HG03457 (cell line): ENCODE measurements around the gene KRT83.
"Not testable (repeated sequence)": the region's sequence is repeated elsewhere in the genome, so short reads cannot be mapped to it uniquely, and the experiment has no call there.

Experiments
- ATAC-seq: cut with Tn5 transposase; IDR thresholded peaks from one replicate; pipeline ENCODE4 v1.9.1; 2021; ENCODE audit warnings: moderate number of reproducible peaks; ENCODE audit not compliant: unreplicated experiment

The KRT83 gene

DNA sequence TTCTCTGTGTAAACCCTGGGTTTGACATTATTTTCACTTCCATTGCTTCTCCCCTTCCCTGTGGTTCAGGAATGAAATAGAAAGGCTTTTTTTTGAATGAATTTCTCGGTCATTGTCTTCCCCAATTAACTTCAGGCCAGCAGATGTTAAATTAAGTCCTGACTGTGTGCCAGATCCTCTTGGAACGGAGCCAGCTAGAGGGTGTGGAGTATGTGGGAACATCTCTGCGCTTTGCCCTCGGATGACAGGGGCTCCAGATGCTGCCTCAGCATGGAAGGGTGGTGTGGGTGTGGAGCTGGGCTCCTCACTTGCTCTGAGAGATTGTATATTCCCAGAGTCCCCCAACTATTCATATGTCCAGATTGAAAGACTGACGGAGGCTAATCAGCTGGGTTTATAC, 33.0 kb upstream of the KRT83 start:
- no peak for ATAC-seq

DNA sequence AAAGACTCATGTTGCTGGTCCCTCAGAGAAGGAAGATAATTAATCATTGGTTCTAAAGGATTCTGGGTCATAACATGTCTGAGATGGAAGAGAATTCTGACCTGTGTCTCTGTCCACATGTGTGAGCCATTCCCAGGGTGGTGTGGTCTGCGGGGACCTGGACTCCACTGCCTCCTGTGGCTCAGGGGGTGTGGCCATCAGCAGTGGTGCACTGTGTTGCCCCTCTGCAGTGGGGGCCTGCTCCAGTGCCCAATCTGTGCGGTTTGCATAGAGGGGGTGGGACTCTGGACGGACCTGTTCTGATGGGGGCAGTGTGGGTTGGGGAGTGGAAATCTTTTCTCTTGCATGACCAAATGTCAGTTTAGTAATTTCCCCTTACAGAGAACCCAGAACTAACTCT, 32.6 kb upstream of the KRT83 start:
- ATAC-seq: no peak

DNA sequence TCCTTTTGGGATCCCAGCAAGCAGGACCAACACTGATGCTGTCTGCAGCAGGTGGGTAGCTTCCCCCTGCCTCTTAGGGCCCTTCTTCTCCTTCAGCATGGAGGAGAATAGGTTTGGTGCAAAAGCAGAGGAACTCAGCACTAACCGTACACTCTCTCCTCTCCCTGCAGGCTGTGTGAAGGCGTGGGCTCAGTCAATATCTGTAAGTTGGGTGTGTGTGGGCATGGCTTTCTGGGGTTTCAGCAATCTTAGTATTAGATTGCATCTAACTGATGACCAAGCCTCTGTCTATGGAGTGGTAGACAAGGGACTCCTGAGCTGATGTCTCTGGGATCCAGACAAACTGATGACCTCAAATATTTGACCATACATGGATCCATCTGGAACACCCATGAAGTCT, 31.8 kb upstream of the KRT83 start:
- ATAC-seq: no peak

DNA sequence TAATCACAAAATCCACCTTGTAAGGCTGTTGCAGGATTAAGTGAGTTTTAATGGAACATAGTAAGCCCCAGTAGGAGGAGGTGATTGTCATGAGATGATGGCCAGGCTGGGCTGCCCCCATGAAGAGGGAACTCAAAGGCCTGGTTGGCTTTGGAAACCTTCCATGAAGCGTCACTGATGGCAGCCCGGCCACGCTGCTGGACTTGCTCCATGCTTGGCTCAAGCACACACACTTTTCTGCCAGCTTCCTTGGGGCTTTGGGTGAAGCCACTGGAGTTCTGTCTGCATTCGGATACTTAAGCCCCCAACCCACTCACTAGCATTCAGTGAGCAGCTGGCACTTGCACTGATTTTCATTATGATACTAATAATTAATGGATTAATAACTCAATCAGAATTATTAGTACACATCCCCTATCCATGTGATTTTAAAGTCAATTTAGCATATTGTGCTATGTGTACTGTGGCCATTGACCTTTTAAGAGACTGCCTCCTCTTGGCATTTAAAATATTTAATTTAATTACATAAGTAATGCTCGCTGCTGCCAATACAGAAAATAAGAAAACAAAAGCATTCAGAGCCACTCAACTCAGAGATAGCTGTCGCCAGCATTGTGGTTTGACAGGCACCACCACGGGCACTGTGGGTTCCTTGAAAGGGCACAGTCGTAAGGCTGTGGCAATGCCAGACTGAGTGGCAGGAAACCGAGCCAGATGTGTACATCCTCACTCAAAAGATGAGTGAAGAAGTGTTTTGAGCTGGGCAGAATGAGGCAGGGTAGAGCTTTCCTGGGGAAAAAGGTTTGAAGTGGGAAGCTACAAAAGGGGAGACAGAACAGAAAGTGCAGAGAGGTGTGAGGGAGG, 30.2 kb upstream of the KRT83 start:
- no peak for ATAC-seq

DNA sequence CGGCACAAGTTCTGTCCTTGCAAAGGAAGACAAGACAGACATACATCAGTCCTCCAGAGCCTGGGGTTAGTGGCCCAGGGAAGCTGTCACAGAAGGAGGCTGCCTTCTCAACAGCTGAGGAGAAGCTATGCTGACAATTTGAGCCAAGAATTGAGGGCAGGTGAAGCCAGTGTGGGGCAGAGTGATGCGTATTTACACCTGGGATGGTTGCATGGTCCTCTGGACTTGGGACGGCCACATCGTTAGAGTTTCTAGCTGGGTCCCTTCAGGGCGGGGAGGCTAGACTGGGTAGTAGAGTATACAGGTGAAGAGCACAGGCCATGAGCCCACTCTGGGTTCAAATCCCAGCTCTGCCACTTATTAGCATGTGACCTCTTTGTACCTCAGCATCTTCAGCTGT, 29.6 kb upstream of the KRT83 start:
- no peak for ATAC-seq

DNA sequence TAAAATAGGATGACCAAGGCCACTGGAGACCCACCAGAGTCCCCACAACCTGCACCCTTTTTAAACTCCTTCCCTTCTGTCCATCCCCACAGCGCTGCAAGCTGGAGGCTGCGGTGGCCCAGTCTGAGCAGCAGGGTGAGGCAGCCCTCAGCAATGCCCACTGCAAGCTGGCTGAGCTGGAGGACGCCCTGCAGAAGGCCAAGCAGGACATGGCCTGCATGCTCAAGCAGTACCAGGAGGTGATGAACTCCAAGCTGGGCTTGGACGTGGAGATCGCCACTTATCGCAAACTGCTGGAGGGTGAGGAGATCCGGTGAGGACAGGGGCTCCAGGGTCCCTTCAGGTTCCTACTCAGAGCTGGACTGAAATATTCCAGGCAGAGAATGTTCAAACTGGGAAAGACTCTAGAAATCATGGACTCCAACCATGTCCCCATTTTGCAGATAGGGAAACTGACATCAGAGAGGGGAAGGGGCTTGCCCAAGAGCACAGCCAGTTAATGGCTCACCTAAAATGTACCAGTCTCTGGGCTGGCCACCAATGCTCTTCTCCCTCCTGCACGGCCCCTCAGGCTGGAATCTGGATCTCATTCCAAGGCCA, 28.9 kb upstream of the KRT83 start:
- no peak for ATAC-seq

DNA sequence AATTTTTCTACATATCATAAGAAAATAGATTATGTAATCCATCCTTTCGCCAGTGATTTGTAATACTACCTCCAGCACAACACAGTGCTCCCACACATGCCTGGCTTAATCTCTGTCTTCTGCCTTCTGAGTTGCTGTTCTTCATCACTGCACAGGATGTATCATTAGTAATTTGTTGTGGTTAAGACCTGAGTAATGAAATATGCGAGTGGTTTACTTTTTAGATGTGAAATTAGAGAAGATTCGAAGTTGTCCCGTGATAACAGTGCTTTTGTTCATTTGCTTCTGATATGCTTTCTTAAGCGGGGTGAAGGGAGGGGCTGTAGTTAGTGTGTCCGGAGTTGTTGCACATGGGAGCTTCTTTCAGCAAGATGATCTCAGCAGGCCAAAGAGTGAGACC, 28.0 kb upstream of the KRT83 start:
- ATAC-seq: no peak

DNA sequence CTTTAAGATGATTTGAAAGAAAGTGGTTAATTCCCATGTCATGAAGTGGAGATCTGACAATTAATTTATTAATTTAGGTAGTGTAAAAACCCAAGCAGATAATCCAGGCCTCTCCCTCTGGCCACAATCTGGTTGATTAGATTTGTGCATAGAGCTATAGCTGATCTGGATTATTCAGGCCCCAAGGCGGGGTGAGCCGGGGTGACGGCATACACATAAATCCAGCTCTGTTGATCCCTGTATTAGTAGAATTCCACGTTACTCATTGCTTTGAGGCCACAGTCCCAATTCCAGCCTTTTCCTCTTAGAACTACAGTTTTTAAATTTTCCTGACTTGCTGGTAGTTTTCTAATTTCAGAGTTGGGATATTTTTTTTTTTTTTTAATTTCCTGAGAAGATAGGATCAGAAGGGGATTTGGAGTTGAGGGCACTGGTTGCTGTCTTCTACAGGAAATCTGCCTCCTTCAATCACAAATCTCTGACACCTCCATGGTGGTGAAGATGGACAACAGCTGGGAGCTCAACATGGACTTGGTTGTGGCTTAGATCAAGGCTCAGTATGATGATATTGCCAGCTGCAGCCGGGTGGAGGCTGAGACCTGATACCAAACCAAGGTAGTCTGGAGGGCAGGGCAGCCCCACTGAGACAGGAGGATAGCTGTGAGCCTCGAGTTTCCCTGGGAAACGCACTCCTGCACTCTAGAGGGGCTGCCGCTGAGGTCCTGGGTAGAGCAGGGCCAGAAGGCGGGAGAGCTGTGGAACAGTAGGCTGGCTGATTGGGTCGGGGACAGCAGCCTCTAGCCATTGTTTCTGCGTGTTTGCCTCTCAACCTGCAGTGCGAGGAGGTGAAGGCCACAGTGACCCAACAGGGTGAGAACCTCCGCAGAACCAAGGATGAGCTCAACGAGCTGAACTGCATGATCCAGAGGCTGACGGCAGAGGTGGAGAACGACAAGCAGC, 26.6 kb upstream of the KRT83 start:
- no peak for ATAC-seq

DNA sequence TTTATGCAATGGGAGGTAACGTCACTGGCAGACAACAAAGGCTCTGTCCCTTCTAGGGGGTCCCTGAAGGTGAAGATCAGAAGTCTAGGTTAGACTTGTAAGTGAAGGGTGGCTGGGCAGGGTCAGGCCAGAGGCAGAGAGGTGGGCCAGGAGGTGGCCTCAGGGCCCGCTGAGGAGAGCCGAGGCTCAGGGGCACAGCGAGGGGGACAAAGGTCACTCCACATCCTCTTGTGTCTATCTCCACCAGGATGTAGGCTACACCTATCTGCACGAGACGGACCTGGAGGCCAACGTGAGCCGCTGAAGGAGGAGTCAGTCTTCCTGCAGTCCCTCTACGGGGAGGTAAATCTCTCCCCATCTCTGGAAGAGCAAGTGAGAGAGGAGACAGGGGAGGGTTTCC, 25.8 kb upstream of the KRT83 start:
- ATAC-seq: no peak

DNA sequence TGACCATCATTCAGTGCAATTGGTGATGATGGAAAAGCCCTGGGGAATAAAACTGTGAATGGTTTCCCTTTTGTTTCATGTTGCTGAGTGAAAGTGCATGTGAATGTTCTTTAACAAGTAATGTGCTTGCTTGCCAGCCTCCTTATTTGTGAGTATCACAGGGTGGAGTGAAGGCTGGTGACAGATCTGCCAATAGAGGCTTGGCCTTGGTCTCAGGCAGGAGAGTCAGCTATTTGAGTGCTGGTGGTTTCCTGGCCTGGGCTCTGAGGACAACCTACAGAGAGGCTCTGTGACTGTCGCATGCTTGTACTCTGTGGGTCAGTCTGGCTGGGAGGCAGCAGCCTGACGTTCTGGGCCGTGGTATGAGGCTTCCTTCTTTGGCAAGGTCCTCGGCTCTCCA, 25.4 kb upstream of the KRT83 start:
- ATAC-seq: no peak

DNA sequence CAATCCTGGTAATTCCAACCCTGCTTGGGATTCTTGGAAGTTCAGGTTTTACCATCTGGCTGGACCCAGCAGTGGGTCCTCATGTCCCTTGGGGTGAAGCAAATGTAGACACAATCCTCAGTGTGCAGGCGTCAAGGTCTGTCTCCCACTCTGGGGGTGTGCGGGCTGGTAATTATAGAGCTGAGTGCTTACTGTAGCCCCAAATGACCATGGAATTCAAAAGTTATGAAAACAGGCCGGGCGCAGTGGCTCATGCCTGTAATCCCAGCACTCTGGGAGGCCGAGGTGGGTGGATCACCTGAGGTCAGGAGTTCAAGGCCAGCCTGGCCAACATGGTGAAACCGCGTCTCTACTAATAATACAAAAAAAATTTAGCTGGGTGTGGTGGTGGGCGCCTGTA, 23.8 kb upstream of the KRT83 start:
- not testable (repeated sequence) for ATAC-seq

DNA sequence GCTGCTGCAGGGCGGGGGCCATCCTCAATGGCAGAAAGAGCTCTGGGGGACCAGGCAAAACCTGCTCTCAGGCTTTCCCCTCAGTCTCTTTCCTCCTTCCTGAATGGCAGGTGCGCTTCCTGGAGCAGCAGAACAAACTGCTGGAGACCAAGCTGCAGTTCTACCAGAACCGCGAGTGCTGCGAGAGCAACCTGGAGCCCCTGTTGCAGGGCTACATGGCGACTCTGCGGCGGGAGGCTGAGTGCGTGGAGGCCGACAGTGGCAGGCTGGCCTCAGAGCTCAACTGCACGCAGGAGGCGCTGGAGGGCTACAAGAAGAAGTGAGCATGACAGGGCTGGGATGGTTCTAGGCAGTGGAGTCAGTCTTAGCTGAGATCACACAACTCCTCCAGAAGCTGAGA, 22.9 kb upstream of the KRT83 start:
- no peak for ATAC-seq

DNA sequence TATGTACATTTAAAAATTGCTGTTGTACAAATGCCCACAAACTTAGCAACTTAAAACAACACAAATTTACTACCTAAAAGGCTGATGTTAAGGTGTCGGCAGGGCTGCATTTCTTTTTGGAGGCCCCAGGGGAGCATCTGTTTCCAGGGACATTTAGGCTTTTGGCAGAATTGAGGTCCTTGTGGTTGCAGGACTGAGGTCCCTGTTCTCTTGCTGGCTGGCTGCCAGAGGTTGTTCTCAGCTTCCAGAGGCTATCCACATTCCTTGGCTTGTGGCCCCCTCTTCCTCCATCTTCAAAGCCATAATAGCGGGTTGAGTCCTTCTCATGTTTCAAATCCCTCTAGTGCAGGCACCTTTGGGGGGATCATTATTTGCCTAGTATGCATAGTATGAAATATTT, 22.4 kb upstream of the KRT83 start:
- ATAC-seq: no peak

DNA sequence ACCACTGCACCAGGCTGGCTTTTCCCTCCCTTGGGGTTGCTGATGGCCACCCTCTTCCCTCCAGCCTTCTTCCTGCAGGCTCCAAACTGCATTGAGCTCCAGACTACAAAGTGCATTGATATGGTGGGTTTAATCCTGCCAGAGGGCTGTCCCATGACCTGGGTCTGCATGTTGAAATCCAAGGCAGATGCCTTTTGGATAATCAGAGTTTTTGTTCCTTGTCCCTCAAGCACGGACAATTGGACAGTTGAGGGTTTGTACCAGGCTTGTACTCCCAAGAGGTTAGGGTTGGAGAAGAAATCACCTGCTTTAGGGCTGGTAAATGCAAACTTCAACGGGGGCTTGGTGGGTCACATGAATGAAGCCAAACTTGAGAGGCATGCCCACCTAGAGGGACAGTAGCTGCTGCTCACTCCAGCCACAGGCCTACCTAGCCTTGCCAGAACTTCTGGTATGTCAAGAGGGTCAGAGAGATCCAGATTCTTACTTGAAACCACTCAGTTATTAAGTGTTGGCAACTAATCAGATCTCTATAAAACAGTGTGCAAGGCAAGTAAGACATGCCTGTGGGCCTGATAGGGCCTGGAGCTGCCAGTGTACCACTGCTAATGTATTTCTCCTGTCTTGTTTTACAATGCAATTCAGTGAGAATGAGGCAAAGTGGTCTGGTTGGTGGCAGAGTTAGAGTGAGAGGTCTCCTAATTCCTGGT, 21.7 kb upstream of the KRT83 start:
- no peak for ATAC-seq

DNA sequence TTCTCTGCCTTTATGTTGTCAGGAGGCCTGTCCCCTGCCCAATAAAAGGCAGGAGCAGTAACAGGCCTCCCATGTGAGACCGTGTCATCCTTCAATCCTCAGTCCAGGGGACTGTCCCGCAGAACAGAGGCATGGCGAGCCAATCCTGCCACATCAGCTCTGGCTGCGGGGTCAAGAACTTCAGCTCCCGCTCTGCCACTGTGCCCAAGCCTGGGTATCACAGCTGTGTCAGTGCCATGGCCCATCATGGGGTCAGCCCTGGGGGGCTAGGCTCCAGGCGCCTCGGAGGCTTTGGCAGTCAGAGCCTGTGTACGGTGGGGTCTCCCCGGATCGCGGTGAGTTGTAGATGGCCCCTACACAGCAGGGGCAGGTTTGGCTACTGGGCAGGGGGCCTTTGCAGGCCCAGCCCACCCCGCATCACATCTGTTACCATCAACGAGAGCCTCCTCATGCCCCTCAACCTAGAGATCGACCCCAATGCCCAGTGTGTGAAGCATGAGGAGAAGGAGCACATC, 19.9 kb upstream of the KRT83 start:
- ATAC-seq: no peak

DNA sequence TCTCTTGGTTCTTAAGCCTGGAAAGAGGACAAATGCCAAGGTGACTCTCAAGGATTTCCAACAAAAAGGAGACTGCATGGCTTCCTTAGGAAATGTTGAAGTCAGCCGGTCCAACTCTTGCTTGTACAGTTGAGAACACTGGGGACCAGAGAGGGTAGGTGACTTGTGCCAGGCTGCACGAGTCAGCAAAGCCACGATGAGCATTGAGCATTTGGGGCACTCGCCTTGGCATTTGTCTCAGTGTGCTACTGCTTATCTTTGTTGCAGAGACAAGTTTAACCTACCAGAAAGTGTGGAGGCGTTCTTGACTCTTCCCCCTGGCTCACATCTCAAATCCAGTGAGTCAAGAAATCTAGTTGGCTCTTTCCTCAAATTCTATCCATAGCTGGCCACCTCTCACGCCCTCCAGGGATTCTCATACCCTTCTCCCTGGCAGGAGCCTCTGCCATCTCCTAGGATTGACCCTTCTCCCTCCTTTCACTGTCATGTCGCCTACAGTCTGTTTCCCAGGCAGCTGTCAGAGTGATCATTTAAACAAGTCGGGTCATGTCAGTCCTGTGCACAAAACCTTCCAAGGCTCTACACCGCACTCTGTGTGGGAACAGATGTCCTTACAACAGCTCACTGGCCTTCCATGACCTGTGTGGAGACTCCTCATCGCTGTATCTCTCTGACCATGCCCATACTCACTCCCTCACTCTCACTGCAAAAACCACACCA, 17.2 kb upstream of the KRT83 start:
- no peak for ATAC-seq

DNA sequence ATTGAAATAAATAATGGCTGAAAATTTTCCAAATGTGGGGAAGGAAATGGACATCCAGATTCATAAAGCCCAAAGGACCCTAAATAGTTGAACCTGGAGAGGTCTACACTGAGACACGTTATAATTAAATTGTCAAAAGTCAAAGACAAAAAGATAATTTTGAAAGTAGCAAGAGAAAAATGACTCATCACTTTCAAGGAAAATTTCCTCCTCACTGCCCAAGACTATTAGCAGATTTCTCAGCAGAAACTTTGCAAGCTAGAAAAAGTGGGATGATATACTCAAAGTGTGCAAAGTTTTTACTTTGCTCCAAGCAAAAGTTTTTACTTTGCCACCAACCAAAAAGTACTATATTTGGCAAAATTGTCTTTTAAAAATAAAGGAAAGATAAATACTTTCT, 15.9 kb upstream of the KRT83 start:
- no peak for ATAC-seq

DNA sequence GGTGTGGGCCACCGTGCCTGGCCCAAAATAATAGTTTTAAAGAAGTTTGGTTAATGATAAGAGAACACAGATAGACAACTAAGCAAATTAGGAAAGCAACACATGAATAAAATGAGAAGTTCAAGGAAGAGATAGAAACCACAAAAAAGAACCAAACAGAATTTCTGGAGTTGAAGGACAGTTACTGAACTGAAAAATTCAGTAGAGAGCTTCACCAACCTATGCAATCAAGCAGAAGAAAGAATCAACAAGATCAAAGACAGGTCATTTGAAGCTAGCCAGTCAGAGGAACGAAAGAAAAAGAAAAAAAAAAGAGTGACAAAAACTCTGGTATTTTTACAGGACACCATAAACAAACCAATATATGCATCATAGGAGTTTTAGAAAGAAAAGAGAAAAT, 15.4 kb upstream of the KRT83 start:
- ATAC-seq: no peak

DNA sequence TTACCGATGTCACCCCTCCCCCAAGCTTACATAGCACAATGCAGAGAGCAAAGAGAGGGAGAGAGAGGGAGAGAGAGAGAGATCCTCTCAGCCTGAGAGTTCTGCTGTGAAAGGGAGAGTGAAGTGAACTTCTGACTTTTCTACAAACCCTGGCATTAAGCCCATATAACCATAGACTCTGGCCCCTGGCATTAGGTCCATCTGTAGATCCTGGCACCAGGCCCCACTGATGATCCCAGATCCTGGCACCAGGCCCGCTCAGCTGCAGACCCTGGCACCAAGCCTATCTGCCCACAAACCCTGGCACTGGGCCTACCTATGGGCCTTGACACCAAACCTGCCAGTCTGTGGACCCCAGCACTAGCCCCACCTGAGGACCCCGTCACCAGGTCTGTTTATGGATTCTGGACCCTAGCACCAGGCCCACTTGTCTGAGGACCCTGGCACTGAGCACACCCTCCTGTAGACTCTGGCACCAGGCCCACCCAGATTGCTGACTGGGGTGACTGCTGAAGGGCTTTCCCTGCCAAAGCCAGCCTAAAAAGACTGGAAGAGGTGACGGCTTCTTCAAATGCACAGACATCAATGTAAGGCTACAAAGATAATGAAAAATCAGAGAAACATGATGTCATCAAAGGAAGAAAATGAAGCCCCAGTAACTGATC, 14.5 kb upstream of the KRT83 start:
- no peak for ATAC-seq

DNA sequence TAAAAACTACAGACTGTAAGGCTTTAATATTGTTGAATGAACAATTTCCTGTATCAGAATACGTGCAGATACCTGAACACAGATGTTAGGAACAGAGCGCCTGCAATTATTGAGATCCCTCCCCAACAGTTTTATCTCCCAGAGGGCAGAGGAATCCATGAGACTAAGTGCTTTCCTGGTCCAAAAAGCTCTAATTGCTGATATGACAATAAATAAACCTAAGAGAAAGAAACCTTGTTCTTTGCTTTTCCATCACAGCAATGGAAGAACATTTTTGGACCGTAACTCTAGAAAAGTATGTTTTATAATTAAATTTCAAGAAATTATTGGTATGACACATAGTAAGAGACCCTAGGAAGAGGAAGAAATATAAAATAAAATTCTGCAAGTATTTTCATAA, 13.0 kb upstream of the KRT83 start:
- no peak for ATAC-seq
